ENCODE measurements around the gene SLC27A2. TPM values are rescaled to one million over a fixed set of nuclear protein-coding genes. Genes with fewer than 3 reads are reported as not detected.
A peak's percentile ranks its signal among the peaks of the same experiment; 100 is the strongest.
"Not testable (repeated sequence)": the region's sequence is repeated elsewhere in the genome, so short reads cannot be mapped to it uniquely, and the experiment has no call there.

SLC27A2 gene
- total RNA-seq (ENCODE audit: unreplicated experiment): 0.51 TPM
- long read RNA-seq, partial matches to known transcripts: 0 of 2 reads
- long read RNA-seq, other reads (novel, unspliced or antisense): 1 of 2 reads

DNA sequence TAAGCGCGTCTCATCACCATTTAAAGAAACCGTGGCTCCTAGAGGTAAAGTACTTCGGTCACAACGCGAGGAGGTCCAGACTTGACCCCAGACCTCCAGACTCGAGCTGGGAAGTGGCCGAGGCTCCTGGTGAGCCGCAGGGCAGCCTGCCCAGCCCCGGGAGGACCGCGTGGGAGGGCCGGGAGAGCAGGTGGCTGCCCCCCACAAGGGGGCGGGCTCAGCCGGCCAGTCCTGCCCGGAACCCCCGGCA lies at the start of gene SLC27A2:
TSS of gene SLC27A2 (plus strand) at position 228 of the 250 bp plus-strand sequence. CDS start 232 bp downstream, outside the sequence.
- TF ChIP-seq, protein P1, sequence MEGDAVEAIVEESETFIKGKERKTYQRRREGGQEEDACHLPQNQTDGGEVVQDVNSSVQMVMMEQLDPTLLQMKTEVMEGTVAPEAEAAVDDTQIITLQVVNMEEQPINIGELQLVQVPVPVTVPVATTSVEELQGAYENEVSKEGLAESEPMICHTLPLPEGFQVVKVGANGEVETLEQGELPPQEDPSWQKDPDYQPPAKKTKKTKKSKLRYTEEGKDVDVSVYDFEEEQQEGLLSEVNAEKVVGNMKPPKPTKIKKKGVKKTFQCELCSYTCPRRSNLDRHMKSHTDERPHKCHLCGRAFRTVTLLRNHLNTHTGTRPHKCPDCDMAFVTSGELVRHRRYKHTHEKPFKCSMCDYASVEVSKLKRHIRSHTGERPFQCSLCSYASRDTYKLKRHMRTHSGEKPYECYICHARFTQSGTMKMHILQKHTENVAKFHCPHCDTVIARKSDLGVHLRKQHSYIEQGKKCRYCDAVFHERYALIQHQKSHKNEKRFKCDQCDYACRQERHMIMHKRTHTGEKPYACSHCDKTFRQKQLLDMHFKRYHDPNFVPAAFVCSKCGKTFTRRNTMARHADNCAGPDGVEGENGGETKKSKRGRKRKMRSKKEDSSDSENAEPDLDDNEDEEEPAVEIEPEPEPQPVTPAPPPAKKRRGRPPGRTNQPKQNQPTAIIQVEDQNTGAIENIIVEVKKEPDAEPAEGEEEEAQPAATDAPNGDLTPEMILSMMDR (IDR thresholded peaks at IDR 0.05; ENCODE audit: unreplicated experiment): no peak
- H3K4me1 Mint-ChIP-seq (ENCODE audit: unreplicated experiment): peaks cover 7% of the 10 kb centered on the region
- peaks cover 9% of the 10 kb centered on the region for H3K27me3 Mint-ChIP-seq (ENCODE audit: unreplicated experiment)
- H3K4me3 Mint-ChIP-seq (ENCODE audit: unreplicated experiment): peak within 1 kb of the TSS; percentile 82
- no peak for DNase-seq (ENCODE audit: low spot score)
- H3K27ac Mint-ChIP-seq (ENCODE audit: unreplicated experiment): no peak within 1 kb of the TSS
- H3K9me3 Mint-ChIP-seq (ENCODE audit: unreplicated experiment): no peaks in the 10 kb centered on the region
- H3K36me3 Mint-ChIP-seq (ENCODE audit: low read depth, unreplicated experiment): peaks cover 3% of the 10 kb centered on the region

DNA sequence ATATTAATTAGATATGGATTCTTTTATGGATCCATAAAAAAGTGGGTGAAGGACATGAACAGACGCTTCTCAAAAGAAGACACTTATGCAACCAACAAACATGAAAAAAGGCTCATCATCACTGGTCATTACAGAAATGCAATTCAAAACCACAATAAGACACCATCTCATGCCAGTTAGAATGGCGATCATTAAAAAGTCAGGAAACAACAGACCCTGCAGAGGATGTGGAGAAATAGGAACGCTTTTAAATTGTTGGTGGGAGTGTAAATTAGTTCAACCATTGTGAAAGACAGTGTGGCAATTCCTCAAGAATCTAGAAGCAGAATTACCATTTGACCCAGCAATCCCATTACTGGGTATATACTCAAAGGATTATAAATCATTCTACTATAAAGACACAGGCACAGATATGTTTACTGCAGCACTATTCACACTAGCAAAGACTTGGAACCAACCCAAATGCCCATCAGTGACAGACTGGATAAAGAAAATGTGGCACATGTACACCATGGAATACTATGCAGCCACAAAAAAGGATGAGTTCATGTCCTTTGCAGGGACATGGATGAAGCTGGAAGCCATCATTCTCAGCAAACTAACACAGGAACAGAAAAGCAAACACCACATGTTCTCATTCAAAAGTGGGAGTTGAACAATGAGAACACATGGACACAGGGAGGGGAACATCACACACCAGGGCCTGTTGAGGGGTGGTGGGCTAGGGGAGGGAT lies 49.6 kb upstream of the SLC27A2 start:
- not testable (repeated sequence) for H3K27ac Mint-ChIP-seq (ENCODE audit: unreplicated experiment); H3K4me3 Mint-ChIP-seq (ENCODE audit: unreplicated experiment); H3K36me3 Mint-ChIP-seq (ENCODE audit: low read depth, unreplicated experiment); H3K4me1 Mint-ChIP-seq (ENCODE audit: unreplicated experiment); H3K27me3 Mint-ChIP-seq (ENCODE audit: unreplicated experiment); H3K9me3 Mint-ChIP-seq (ENCODE audit: unreplicated experiment); DNase-seq (ENCODE audit: low spot score)

GRCh38 chr15:50134524-50135024 lies 47.4 kb upstream of the SLC27A2 start:
- Mint-ChIP-seq H3K27me3 (ENCODE audit: unreplicated experiment) (no peaks in the 10 kb centered on the region), H3K36me3 (ENCODE audit: low read depth, unreplicated experiment) (no peaks in the 10 kb centered on the region), H3K4me3 (ENCODE audit: unreplicated experiment) (no peak overlapping the region), H3K4me1 (ENCODE audit: unreplicated experiment) (peaks cover 11% of the 10 kb centered on the region), H3K27ac (ENCODE audit: unreplicated experiment) (no peak overlapping the region), H3K9me3 (ENCODE audit: unreplicated experiment) (no peaks in the 10 kb centered on the region)
- DNase-seq (ENCODE audit: low spot score): no peak
- TF ChIP-seq, protein P1 (IDR thresholded peaks at IDR 0.05; ENCODE audit: unreplicated experiment): no peak

GRCh38 chr15:50135031-50135551 lies 46.9 kb upstream of the SLC27A2 start:
- Mint-ChIP-seq H3K9me3 (ENCODE audit: unreplicated experiment) (no peaks in the 10 kb centered on the region), H3K4me1 (ENCODE audit: unreplicated experiment) (peaks cover 14% of the 10 kb centered on the region), H3K27ac (ENCODE audit: unreplicated experiment) (no peak overlapping the region), H3K27me3 (ENCODE audit: unreplicated experiment) (no peaks in the 10 kb centered on the region), H3K4me3 (ENCODE audit: unreplicated experiment) (no peak overlapping the region), H3K36me3 (ENCODE audit: low read depth, unreplicated experiment) (no peaks in the 10 kb centered on the region)
- TF ChIP-seq, protein P1 (IDR thresholded peaks at IDR 0.05; ENCODE audit: unreplicated experiment): no peak
- DNase-seq (ENCODE audit: low spot score): no peak

GRCh38 chr15:50137330-50137761 lies 44.6 kb upstream of the SLC27A2 start:
- H3K4me3 Mint-ChIP-seq (ENCODE audit: unreplicated experiment): no peak overlapping the region
- no peaks in the 10 kb centered on the region for H3K36me3 Mint-ChIP-seq (ENCODE audit: low read depth, unreplicated experiment)
- peaks cover 26% of the 10 kb centered on the region for H3K4me1 Mint-ChIP-seq (ENCODE audit: unreplicated experiment)
- no peak overlapping the region for H3K27ac Mint-ChIP-seq (ENCODE audit: unreplicated experiment)
- TF ChIP-seq, protein P1 (IDR thresholded peaks at IDR 0.05; ENCODE audit: unreplicated experiment): no peak
- H3K27me3 Mint-ChIP-seq (ENCODE audit: unreplicated experiment): no peaks in the 10 kb centered on the region
- DNase-seq (ENCODE audit: low spot score): no peak
- no peaks in the 10 kb centered on the region for H3K9me3 Mint-ChIP-seq (ENCODE audit: unreplicated experiment)

Data from endothelial cell (in vitro differentiated cells).